ENCODE data around the gene KDM2B.

KDM2B gene

DNA sequence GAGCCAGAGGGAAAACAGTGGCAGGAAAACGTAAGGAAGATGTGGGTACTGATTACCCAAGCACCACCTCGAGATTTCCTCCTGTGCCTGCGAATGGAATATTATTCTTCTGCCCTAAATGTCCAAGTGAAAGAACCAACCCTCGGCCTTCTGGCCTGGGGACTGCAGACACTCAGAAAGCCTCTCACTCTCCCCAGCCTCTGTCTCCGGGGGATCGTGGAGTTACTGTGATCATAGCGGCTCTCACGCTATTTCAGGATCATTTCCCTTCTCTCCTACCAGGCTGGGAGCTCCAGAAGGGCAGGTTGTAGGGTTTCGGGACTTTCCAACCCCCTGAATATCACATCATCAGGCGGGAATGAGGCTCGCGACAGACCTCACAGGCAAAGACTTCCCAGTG lies 68.9 kb downstream of the KDM2B start:
- DNase-seq (ENCODE audit: low read depth): no peak
- TF ChIP-seq, protein P1, sequence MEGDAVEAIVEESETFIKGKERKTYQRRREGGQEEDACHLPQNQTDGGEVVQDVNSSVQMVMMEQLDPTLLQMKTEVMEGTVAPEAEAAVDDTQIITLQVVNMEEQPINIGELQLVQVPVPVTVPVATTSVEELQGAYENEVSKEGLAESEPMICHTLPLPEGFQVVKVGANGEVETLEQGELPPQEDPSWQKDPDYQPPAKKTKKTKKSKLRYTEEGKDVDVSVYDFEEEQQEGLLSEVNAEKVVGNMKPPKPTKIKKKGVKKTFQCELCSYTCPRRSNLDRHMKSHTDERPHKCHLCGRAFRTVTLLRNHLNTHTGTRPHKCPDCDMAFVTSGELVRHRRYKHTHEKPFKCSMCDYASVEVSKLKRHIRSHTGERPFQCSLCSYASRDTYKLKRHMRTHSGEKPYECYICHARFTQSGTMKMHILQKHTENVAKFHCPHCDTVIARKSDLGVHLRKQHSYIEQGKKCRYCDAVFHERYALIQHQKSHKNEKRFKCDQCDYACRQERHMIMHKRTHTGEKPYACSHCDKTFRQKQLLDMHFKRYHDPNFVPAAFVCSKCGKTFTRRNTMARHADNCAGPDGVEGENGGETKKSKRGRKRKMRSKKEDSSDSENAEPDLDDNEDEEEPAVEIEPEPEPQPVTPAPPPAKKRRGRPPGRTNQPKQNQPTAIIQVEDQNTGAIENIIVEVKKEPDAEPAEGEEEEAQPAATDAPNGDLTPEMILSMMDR (IDR thresholded peaks at IDR 0.05; ENCODE audit: insufficient read depth, low read depth, low read length, missing control alignments): no peak
- no peak overlapping the region for H3K4me3 ChIP-seq (ENCODE audit: low read length)

DNA sequence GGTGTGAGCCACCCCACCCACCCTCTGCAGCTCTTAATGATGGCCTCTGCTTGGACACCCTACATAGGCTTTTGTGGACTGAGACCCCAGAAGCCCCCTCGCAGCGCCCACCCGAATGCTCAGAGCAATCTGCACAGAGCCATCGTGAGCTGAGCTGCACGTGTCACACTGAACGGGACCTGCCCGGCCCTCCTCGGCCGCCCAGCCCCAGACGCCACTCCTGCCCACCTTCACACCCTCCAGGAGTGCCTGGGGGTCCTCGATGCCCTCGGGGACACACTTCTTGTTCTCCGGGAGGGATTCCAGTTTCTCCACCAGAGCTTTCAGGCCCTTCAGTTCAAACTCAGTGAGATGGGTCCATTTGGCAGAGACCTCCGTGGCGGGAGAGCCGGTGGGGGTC lies 71.5 kb downstream of the KDM2B start:
- TF ChIP-seq, protein P1 (IDR thresholded peaks at IDR 0.05; ENCODE audit: insufficient read depth, low read depth, low read length, missing control alignments): no peak
- DNase-seq (ENCODE audit: low read depth): no peak
- H3K4me3 ChIP-seq (ENCODE audit: low read length): no peak overlapping the region

DNA sequence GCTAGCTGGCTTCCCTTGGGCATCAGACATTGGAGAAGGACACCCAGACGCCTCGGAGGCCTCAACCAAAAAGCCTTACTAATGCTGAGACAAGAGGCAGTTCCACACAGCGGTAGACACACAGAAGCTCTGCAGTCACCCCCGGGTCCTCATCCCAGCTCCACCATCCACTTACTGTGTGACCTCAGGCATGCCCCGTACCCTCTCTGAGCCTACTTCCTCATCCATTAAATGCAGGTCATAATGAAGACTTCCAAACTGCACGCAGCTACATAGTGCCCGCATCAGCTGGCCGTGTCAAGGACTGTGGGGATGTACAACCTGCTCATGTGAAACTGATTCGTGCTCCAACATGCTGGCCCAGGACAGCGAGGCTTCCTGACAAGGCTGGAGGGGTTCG lies 72.3 kb downstream of the KDM2B start:
- H3K4me3 ChIP-seq (ENCODE audit: low read length): no peak overlapping the region
- TF ChIP-seq, protein P1 (IDR thresholded peaks at IDR 0.05; ENCODE audit: insufficient read depth, low read depth, low read length, missing control alignments): no peak
- no peak for DNase-seq (ENCODE audit: low read depth)

DNA sequence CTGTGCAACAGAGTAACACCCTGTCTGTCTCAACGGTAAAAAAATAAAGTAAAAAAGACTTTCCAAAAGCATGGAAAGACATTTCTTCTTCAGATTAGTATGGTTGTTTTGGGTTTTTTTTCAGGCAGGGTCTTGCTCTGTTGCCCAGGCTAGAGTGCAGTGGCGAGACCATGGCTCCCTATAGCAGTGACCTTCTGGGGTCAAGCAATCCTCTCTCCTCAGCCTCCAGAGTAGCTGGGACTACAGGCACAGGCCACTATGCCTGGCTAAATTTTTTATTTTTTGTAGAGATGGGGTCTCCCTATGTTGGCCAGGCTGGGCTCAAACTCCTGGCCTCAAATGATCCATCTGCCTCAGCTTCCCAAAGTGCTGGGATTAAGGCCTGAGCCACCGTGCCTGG lies 72.8 kb downstream of the KDM2B start:
- no peak for DNase-seq (ENCODE audit: low read depth)
- TF ChIP-seq, protein P1 (IDR thresholded peaks at IDR 0.05; ENCODE audit: insufficient read depth, low read depth, low read length, missing control alignments): no peak
- no peak overlapping the region for H3K4me3 ChIP-seq (ENCODE audit: low read length)

DNA sequence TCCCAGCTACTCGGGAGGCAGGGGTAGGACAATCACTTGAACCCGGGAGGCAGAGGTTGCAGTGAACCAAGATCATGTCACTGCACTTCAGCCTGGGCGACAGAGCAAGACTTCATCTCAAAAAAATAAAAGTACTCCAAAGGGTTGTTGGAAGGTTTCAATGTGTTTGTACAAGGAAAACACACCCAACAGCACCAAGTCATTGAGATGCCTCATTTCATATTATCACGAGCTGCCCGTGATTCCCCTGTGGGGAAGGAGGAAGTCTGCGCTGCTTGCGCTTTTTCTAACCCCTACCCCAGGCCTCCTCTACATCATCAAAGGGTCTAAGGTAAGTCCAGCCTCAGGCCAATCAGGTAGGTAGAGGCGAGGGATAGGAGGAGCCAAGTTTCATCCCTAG lies 73.6 kb downstream of the KDM2B start:
- DNase-seq (ENCODE audit: low read depth): no peak
- TF ChIP-seq, protein P1 (IDR thresholded peaks at IDR 0.05; ENCODE audit: insufficient read depth, low read depth, low read length, missing control alignments): no peak
- H3K4me3 ChIP-seq (ENCODE audit: low read length): no peak overlapping the region

DNA sequence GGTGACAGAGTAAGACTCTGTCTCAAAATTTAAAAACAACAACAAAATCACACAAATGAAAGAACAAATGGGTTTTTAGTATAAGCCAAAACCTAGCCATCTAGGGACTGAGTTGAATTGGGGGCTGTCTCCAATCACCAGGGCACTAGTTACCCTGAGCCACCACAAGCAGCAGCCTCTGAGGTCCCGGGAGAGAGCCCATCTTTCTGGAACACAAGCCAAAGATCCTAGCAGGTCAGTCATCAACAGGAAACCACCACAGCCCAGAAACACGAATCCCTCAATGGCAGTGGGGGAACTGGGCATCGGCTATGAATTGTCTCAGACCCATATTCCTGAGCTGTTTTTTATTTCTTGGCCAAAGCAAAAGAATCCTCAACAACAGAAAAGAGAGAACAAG lies 75.3 kb downstream of the KDM2B start:
- H3K4me3 ChIP-seq (ENCODE audit: low read length): no peak overlapping the region
- no peak for DNase-seq (ENCODE audit: low read depth)
- TF ChIP-seq, protein P1 (IDR thresholded peaks at IDR 0.05; ENCODE audit: insufficient read depth, low read depth, low read length, missing control alignments): no peak

DNA sequence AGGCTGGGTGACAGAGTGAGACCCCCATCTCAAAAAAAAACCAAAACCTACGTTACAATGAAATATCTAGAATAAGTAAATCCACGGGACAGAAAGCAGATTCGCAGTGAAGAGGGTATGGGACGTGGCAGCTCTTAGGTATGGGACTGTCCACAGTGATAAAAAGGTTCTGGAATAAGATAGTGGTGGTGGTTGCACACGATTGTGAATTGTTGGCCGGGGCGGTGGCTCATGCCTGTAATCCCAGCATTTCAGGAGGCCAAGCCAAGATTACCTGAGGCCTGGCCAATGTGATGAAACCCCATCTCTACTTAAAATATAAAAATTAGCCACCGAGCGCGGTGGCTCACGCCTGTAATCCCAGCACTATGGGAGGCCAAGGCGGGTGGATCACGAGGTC lies 76.3 kb downstream of the KDM2B start:
- no peak overlapping the region for H3K4me3 ChIP-seq (ENCODE audit: low read length)
- TF ChIP-seq, protein P1 (IDR thresholded peaks at IDR 0.05; ENCODE audit: insufficient read depth, low read depth, low read length, missing control alignments): no peak
- DNase-seq (ENCODE audit: low read depth): no peak
